ENCODE measurements around the gene SCNN1B. TPM values are rescaled to one million over a fixed set of nuclear protein-coding genes. Genes with fewer than 3 reads are reported as not detected.
"Not testable (repeated sequence)": the region's sequence is repeated elsewhere in the genome, so short reads cannot be mapped to it uniquely, and the experiment has no call there.

Gene SCNN1B
- total RNA-seq, 4 donors from 2014 or later, result 0.31 to 4.7 (median 2.6) TPM

DNA sequence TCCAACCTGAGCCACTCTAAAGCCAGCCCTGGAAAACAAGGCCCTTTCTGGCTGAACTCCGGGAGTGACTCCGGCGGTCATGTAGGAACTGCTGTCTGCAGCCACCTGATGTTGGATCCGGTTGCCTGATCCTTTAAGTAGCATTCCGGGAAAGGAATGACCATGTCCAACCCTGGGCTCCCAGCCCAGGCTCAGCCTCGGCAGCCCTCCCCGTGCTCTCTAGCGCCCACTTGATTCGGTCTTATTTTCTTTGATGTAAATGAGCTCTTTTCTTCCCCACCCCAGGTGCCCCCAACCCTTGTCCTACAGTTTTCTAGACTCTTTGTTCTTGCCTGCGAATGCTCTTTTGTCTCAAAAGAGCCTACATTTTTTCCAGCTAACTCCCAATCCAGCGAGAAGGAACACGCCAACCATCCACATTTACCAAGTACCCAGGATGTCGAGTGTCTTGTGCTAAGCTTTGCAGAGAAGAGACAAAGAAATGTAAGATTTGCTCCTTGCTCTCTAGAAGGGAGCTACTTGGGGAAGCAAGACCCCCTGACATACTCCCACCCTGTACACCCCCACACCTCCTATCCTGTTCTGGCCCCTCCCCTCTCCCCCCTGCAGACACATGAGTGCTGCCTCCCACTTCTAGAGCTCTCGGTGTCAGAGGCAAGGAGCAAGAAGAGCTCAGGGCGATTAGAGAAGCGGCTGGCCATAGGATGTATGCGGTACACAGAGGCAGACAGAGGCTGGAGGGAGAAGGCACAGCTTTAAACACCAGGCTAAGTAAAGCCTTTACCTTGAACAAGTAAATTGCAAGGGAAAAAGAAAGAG, 97.1 kb downstream of the SCNN1B start:
- 50 to 51% methylated on average over 7 to 17 of the region's 17 CpGs for WGBS, 2 donors (ENCODE audit: low coverage in 1 of 2)
- Histone ChIP-seq H3K9me3 (no peaks in the 10 kb centered on the region), H3K27ac (peak overlapping the region in 1 of 4 donors; percentile 53), H3K4me1 (peaks cover 0 to 30% (median 0%) of the 10 kb centered on the region in 3 donors), H3K4me3 (no peak overlapping the region), H3K27me3 (no peaks in the 10 kb centered on the region), H3K36me3 (peaks cover 0 to 96% of the 10 kb centered on the region in 2 donors)
- peak; percentile 53 for ATAC-seq
- TF ChIP-seq EP300 (IDR thresholded peaks at IDR 0.05) (no peak), POLR2AphosphoS5 (IDR thresholded peaks at IDR 0.05) (peak; percentile 80)
- TF ChIP-seq, protein P1, sequence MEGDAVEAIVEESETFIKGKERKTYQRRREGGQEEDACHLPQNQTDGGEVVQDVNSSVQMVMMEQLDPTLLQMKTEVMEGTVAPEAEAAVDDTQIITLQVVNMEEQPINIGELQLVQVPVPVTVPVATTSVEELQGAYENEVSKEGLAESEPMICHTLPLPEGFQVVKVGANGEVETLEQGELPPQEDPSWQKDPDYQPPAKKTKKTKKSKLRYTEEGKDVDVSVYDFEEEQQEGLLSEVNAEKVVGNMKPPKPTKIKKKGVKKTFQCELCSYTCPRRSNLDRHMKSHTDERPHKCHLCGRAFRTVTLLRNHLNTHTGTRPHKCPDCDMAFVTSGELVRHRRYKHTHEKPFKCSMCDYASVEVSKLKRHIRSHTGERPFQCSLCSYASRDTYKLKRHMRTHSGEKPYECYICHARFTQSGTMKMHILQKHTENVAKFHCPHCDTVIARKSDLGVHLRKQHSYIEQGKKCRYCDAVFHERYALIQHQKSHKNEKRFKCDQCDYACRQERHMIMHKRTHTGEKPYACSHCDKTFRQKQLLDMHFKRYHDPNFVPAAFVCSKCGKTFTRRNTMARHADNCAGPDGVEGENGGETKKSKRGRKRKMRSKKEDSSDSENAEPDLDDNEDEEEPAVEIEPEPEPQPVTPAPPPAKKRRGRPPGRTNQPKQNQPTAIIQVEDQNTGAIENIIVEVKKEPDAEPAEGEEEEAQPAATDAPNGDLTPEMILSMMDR (IDR thresholded peaks at IDR 0.05), result peak in 2 of 4 experiments; percentile 20 to 22

DNA sequence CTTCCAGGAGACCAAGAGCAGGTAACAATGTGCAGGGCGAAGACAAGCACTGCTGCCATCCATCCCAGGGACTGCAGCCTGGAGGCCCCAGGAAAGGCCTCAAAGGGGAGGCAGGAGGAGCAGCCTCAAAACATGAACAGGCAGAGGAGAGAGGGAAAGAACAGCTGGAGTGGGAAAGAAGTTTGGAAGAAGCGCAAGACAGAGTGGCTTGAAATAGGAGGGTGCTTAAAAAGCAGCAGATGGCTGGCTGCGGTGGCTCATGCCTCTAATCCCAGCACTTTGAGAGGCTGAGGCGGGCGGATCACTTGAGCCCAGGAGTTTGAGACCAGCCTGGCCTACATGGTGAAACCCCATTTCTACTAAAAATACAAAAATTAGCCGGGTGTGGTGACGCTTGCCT, 98.3 kb downstream of the SCNN1B start:
- H3K36me3 ChIP-seq, result peaks cover 0 to 100% of the 10 kb centered on the region in 2 donors
- WGBS, 2 donors (ENCODE audit: low coverage in 1 of 2), result 69 to 74% methylated on average over 4 to 7 of the region's 7 CpGs

DNA sequence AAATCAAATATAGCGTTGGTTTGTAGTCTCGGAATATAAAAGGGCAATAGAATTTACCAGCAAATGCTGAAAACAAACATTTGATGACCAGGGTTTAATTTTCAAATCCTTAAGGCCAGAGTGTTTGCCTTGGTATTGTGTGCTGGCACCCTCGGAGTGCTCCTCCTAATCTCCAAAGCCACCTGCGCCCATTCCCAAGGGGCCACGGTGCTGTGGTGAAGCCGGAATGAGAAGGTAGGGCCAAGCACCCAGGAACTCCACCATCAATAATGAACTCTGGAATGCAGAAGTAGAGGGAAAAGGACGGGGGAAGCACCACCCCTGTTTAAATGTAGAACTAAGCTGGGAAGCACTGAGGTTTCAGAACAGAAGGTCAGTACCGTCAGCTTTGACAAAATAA, 99.0 kb downstream of the SCNN1B start:
- H3K27ac ChIP-seq, result no peak overlapping the region
- no peak overlapping the region for H3K4me3 ChIP-seq
- H3K27me3 ChIP-seq, result no peaks in the 10 kb centered on the region
- H3K9me3 ChIP-seq, result no peaks in the 10 kb centered on the region
- 80 to 90% methylated on average over 3 to 8 of the region's 8 CpGs for WGBS, 2 donors (ENCODE audit: low coverage in 1 of 2)
- peaks cover 0 to 26% (median 0%) of the 10 kb centered on the region in 3 donors for H3K4me1 ChIP-seq
- ATAC-seq, result no peak
- TF ChIP-seq EP300 (IDR thresholded peaks at IDR 0.05) (no peak), POLR2AphosphoS5 (IDR thresholded peaks at IDR 0.05) (no peak), POLR2A (IDR thresholded peaks at IDR 0.05) (no peak)
- TF ChIP-seq, protein P1 (IDR thresholded peaks at IDR 0.05), result no peak
- peaks cover 0 to 100% of the 10 kb centered on the region in 2 donors for H3K36me3 ChIP-seq

More for the DNA sequence above, 98.3 kb downstream of the SCNN1B start:
- H3K27ac ChIP-seq, ATAC-seq, H3K4me3 ChIP-seq, H3K27me3 ChIP-seq, H3K9me3 ChIP-seq: not testable (repeated sequence)
- H3K4me1 ChIP-seq, result peaks cover 0 to 26% (median 0%) of the 10 kb centered on the region in 3 donors

DNA sequence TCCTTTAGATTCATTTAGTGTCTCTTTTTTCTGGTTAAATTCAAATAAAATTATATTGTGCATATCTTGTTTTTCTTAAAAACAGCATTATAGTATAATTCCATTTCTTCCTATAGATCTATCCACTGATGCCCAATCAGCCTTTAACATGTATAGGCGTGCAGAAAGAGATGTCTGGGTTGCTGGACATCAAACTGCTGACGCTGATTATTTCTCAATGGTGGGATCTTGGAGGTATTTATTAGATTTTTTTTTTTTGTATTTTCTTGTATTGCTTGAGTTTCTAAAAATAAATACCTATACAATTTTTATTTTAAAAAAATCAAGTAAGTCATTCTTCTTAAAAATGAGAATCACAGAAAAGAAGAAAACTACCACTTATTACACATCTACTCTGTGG, 100.0 kb downstream of the SCNN1B start:
- no peak for ATAC-seq
- 98 to 100% methylated on average over 2 of the region's 2 CpGs for WGBS, 2 donors (ENCODE audit: low coverage in 1 of 2)
- no peak for TF ChIP-seq EP300 (IDR thresholded peaks at IDR 0.05)
- TF ChIP-seq, protein P1 (IDR thresholded peaks at IDR 0.05), result no peak
- no peak for TF ChIP-seq POLR2AphosphoS5 (IDR thresholded peaks at IDR 0.05)
- no peak for TF ChIP-seq POLR2A (IDR thresholded peaks at IDR 0.05)
- no peaks in the 10 kb centered on the region for H3K27me3 ChIP-seq
- H3K27ac ChIP-seq, result no peak overlapping the region
- peaks cover 0 to 26% (median 0%) of the 10 kb centered on the region in 3 donors for H3K4me1 ChIP-seq
- H3K36me3 ChIP-seq, result peaks cover 0 to 100% of the 10 kb centered on the region in 2 donors
- H3K4me3 ChIP-seq, result no peak overlapping the region
- H3K9me3 ChIP-seq, result no peaks in the 10 kb centered on the region

DNA sequence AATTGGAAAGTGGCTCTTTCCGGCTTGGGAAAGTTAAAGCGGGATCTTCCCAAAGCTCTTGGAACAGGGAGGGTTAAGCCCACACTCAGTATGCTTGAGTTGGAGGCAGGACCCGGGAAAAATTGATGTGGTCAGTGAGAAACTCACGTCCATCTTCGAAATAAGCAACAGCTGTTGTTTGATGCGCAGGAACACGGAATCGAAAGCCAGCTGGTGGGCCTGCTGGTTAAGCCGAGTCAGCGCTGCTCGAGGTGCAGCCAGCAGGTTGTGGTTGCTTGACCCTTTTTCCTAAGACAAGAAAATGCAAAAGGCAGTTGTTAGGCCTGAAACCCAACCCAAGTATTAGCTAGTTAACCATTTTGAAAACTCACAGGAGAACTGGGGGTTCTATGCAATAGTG, 101.4 kb downstream of the SCNN1B start:
- 58 to 66% methylated on average over 11 of the region's 11 CpGs for WGBS, 2 donors (ENCODE audit: low coverage in 1 of 2)
- peaks cover 0 to 22% (median 0%) of the 10 kb centered on the region in 3 donors for H3K4me1 ChIP-seq
- peak overlapping the region in 2 of 4 donors; percentile 9 to 29 for H3K27ac ChIP-seq
- no peaks in the 10 kb centered on the region for H3K27me3 ChIP-seq
- H3K9me3 ChIP-seq, result no peaks in the 10 kb centered on the region
- H3K4me3 ChIP-seq, result no peak overlapping the region
- TF ChIP-seq POLR2AphosphoS5 (IDR thresholded peaks at IDR 0.05) (no peak), POLR2A (IDR thresholded peaks at IDR 0.05) (no peak), EP300 (IDR thresholded peaks at IDR 0.05) (no peak)
- TF ChIP-seq, protein P1 (IDR thresholded peaks at IDR 0.05), result no peak
- H3K36me3 ChIP-seq, result peaks cover 0 to 97% of the 10 kb centered on the region in 2 donors
- no peak for ATAC-seq

All from gastroesophageal sphincter (tissue), 4 donors.